NOMO-1 (cell line): ENCODE measurements around the gene ITPR3.
"Not testable (repeated sequence)": the region's sequence is repeated elsewhere in the genome, so short reads cannot be mapped to it uniquely, and the experiment has no call there.

Experiments used
- DNase-seq, 2 experiments: peaks; one replicate each; lab custom pipeline; 2025; ENCODE audit not compliant: unreplicated experiment in 2 of 2; lab: John Stamatoyannopoulos, UW

Gene ITPR3

GRCh38 chr6:33590531-33591198 lies 30.5 kb upstream of the ITPR3 start:
- DNase-seq = no peak

GRCh38 chr6:33591424-33592032 lies 29.6 kb upstream of the ITPR3 start:
- DNase-seq = no peak

- DNase-seq = no peak
These were observed 28.9 kb upstream of the ITPR3 start for GRCh38 chr6:33592280-33592594.

- DNase-seq = no peak
These were observed 28.3 kb upstream of the ITPR3 start for GRCh38 chr6:33592595-33593413.

GRCh38 chr6:33593414-33593727 lies 27.8 kb upstream of the ITPR3 start:
- DNase-seq = no peak

- DNase-seq = no peak
These were observed 25.9 kb upstream of the ITPR3 start for GRCh38 chr6:33595001-33595846.

GRCh38 chr6:33596894-33597293 lies 24.2 kb upstream of the ITPR3 start:
- not testable (repeated sequence) for DNase-seq

- no peak for DNase-seq
These were observed 23.4 kb upstream of the ITPR3 start for GRCh38 chr6:33597551-33598322.

GRCh38 chr6:33599413-33599938 lies 21.6 kb upstream of the ITPR3 start:
- no peak for DNase-seq

- DNase-seq = no peak
These were observed 20.4 kb upstream of the ITPR3 start for GRCh38 chr6:33600761-33601160.

- no peak for DNase-seq
These were observed 18.9 kb upstream of the ITPR3 start for GRCh38 chr6:33602180-33602579.

GRCh38 chr6:33604941-33605854 lies 15.9 kb upstream of the ITPR3 start:
- DNase-seq = peak in 1 of 2 experiments; percentile 18

- DNase-seq = no peak
These were observed 14.5 kb upstream of the ITPR3 start for GRCh38 chr6:33606642-33607041.

- no peak for DNase-seq
These were observed 13.9 kb upstream of the ITPR3 start for GRCh38 chr6:33607126-33607783.

GRCh38 chr6:33607784-33608161 lies 13.3 kb upstream of the ITPR3 start:
- peak in 1 of 2 experiments; percentile 44 for DNase-seq

GRCh38 chr6:33609019-33609418 lies 12.1 kb upstream of the ITPR3 start:
- DNase-seq = no peak

GRCh38 chr6:33609528-33609927 lies 11.6 kb upstream of the ITPR3 start:
- no peak for DNase-seq

- DNase-seq = no peak
These were observed 11.1 kb upstream of the ITPR3 start for GRCh38 chr6:33610067-33610466.
